Measurements from ENCODE around the gene RNASE8. TPM values are rescaled to one million over a fixed set of nuclear protein-coding genes. Genes with fewer than 3 reads are reported as not detected.

RNASE8 gene
- total RNA-seq, 1 donor from 2014 or later, result not detected

- Histone ChIP-seq H3K9me3 (ENCODE audit: insufficient read depth, low read depth, low read length) (no peaks in the 10 kb centered on the region), H3K79me2 (ENCODE audit: insufficient read depth, low read length) (peaks cover 49% of the 10 kb centered on the region), H3K4me1 (ENCODE audit: insufficient read depth, low read length) (peaks cover 32% of the 10 kb centered on the region), H3K27ac (ENCODE audit: low read depth, low read length) (peak overlapping the region; percentile 97), H3K27me3 (ENCODE audit: insufficient read depth, low read length) (no peaks in the 10 kb centered on the region), H4K20me1 (ENCODE audit: insufficient read depth, low read length) (peaks cover 45% of the 10 kb centered on the region), H3K9ac (ENCODE audit: low read length) (peak overlapping the region; percentile 98), H2AFZ (ENCODE audit: low read depth, low read length) (peak overlapping the region; percentile 58), H3K4me2 (ENCODE audit: low read length) (peak overlapping the region; percentile 99), H3K36me3 (ENCODE audit: insufficient read depth, low read length) (peaks cover 26% of the 10 kb centered on the region), H3K4me3 (ENCODE audit: insufficient read depth, low read depth, low read length) (peak overlapping the region; percentile 81)
- FAIRE-seq, result no peak
- Mint-ChIP-seq H3K9me3 (ENCODE audit: unreplicated experiment) (no peaks in the 10 kb centered on the region), H3K36me3 (ENCODE audit: low read depth, unreplicated experiment) (peaks cover 21% of the 10 kb centered on the region), H3K4me3 (ENCODE audit: unreplicated experiment) (peak overlapping the region; percentile 94), H3K4me1 (ENCODE audit: low read depth, unreplicated experiment) (peaks cover 29% of the 10 kb centered on the region), H3K27me3 (ENCODE audit: low read depth, unreplicated experiment) (no peaks in the 10 kb centered on the region), H3K27ac (ENCODE audit: unreplicated experiment) (peak overlapping the region; percentile 98)
- peak; percentile 94 for DNase-seq (ENCODE audit: low read depth)
- TF ChIP-seq CTCF (IDR thresholded peaks at IDR 0.05; ENCODE audit: insufficient read depth, low read depth, low read length) (no peak), EZH2 (IDR thresholded peaks at IDR 0.05; ENCODE audit: insufficient read depth, low read length) (no peak)
Observed at GRCh38 chr14:21071225-21072030, 13.8 kb downstream of the RNASE8 start.

GRCh38 chr14:21072031-21072473 is 14.4 kb downstream of the RNASE8 start:
- Mint-ChIP-seq H3K4me3 (ENCODE audit: unreplicated experiment) (peak overlapping the region; percentile 94), H3K4me1 (ENCODE audit: low read depth, unreplicated experiment) (peaks cover 26% of the 10 kb centered on the region)

More at GRCh38 chr14:21072031-21072473, 14.4 kb downstream of the RNASE8 start:
- FAIRE-seq, result peak; percentile 67
- peaks cover 49% of the 10 kb centered on the region for H3K79me2 ChIP-seq (ENCODE audit: insufficient read depth, low read length)
- H3K27me3 ChIP-seq (ENCODE audit: insufficient read depth, low read length), result no peaks in the 10 kb centered on the region
- H3K9me3 Mint-ChIP-seq (ENCODE audit: unreplicated experiment), result no peaks in the 10 kb centered on the region
- H3K9ac ChIP-seq (ENCODE audit: low read length), result peak overlapping the region; percentile 98
- DNase-seq (ENCODE audit: low read depth), result peak; percentile 68
- no peaks in the 10 kb centered on the region for H3K9me3 ChIP-seq (ENCODE audit: insufficient read depth, low read depth, low read length)
- H3K27me3 Mint-ChIP-seq (ENCODE audit: low read depth, unreplicated experiment), result no peaks in the 10 kb centered on the region
- peaks cover 49% of the 10 kb centered on the region for H4K20me1 ChIP-seq (ENCODE audit: insufficient read depth, low read length)
- H3K27ac Mint-ChIP-seq (ENCODE audit: unreplicated experiment), result peak overlapping the region; percentile 98
- no peak for TF ChIP-seq EZH2 (IDR thresholded peaks at IDR 0.05; ENCODE audit: insufficient read depth, low read length)
- no peak for TF ChIP-seq CTCF (IDR thresholded peaks at IDR 0.05; ENCODE audit: insufficient read depth, low read depth, low read length)
- H3K36me3 Mint-ChIP-seq (ENCODE audit: low read depth, unreplicated experiment), result peaks cover 21% of the 10 kb centered on the region
- H2AFZ ChIP-seq (ENCODE audit: low read depth, low read length), result no peak overlapping the region
- peaks cover 31% of the 10 kb centered on the region for H3K36me3 ChIP-seq (ENCODE audit: insufficient read depth, low read length)
- H3K27ac ChIP-seq (ENCODE audit: low read depth, low read length), result peak overlapping the region; percentile 97
- peaks cover 32% of the 10 kb centered on the region for H3K4me1 ChIP-seq (ENCODE audit: insufficient read depth, low read length)
- peak overlapping the region; percentile 99 for H3K4me2 ChIP-seq (ENCODE audit: low read length)
- H3K4me3 ChIP-seq (ENCODE audit: insufficient read depth, low read depth, low read length), result peak overlapping the region; percentile 62

Measured in astrocyte (in vitro differentiated cells and primary cell).